Stimulated activated CD4-positive, alpha-beta T cell treated with anti-CD3 and anti-CD28 coated beads, TNF-alpha, amount 100 ng/mL, for 1 hour (primary cell): ENCODE measurements around the gene ATP6V0E1.

Source experiments
- DNase-seq, 3 donors: peaks; one replicate each; pipeline ENCODE4 v3.0.0-alpha.2; 2020; ENCODE audit warnings: low read depth in 3 of 3, low spot score in 1 of 3

The ATP6V0E1 gene

GRCh38 chr5:172956228-172956627 lies 27.3 kb upstream of the ATP6V0E1 start:
- DNase-seq = no peak

- no peak for DNase-seq
These were observed 26.6 kb upstream of the ATP6V0E1 start for GRCh38 chr5:172956936-172957335.

GRCh38 chr5:172957458-172957857 lies 26.1 kb upstream of the ATP6V0E1 start:
- DNase-seq = no peak

- DNase-seq = peak; percentile 18 to 53 (median 18)
These were observed 25.1 kb upstream of the ATP6V0E1 start for GRCh38 chr5:172958331-172959046.

GRCh38 chr5:172959824-172960799 lies 23.5 kb upstream of the ATP6V0E1 start:
- no peak for DNase-seq

GRCh38 chr5:172969921-172970320 lies 13.7 kb upstream of the ATP6V0E1 start:
- no peak for DNase-seq

- no peak for DNase-seq
These were observed 12.1 kb upstream of the ATP6V0E1 start for GRCh38 chr5:172971482-172971881.

- no peak for DNase-seq
These were observed 11.0 kb upstream of the ATP6V0E1 start for GRCh38 chr5:172972552-172972951.

GRCh38 chr5:172973127-172973916 lies 10.2 kb upstream of the ATP6V0E1 start:
- DNase-seq = no peak

GRCh38 chr5:172973931-172974330 lies 9.6 kb upstream of the ATP6V0E1 start:
- no peak for DNase-seq

GRCh38 chr5:172975289-172975688 lies 8.3 kb upstream of the ATP6V0E1 start:
- no peak for DNase-seq

GRCh38 chr5:172979778-172980177 lies 3.8 kb upstream of the ATP6V0E1 start:
- DNase-seq = no peak

- DNase-seq = no peak
These were observed 1.6 kb upstream of the ATP6V0E1 start for GRCh38 chr5:172981931-172982330.

- peak; percentile 33 to 56 (median 38) for DNase-seq
These were observed 828 bp downstream of the ATP6V0E1 start for GRCh38 chr5:172984244-172984953.

GRCh38 chr5:172985596-172985995 lies 2.0 kb downstream of the ATP6V0E1 start:
- no peak for DNase-seq

- no peak for DNase-seq
These were observed 4.7 kb downstream of the ATP6V0E1 start for GRCh38 chr5:172988276-172988675.

- DNase-seq = no peak
These were observed 7.2 kb downstream of the ATP6V0E1 start for GRCh38 chr5:172990776-172991175.

GRCh38 chr5:172994405-172994804 lies 10.8 kb downstream of the ATP6V0E1 start:
- DNase-seq = no peak

GRCh38 chr5:172999372-172999973 lies 15.9 kb downstream of the ATP6V0E1 start:
- no peak for DNase-seq

- no peak for DNase-seq
These were observed 16.4 kb downstream of the ATP6V0E1 start for GRCh38 chr5:172999974-173000373.
